Endothelial cell of umbilical vein (primary cell): Measurements from ENCODE around the gene PRDM16. TPM values are rescaled to one million over a fixed set of nuclear protein-coding genes. Genes with fewer than 3 reads are reported as not detected.

Source experiments
- BruUV-seq: library from RNA; stranded (reverse); fragments of 400-500 nt; replicated peaks from 2 replicates; lab custom pipeline; 2021; lab: Mats Ljungman, UMichigan
- CTCF ChIA-PET: fragments of 300-600, 350-600 bp; sonication (Branson Sonifier 250); formaldehyde crosslinking; loops from one replicate; lab custom pipeline; 2021; ENCODE audit warnings: antibody characterized with exemption, inconsistent platforms; lab: Charles Lee
- POLR2A ChIA-PET: fragments of 300-600, 350-600 bp; sonication (Branson Sonifier 250); formaldehyde crosslinking; loops from one replicate; lab custom pipeline; 2021; ENCODE audit warnings: antibody characterized with exemption, inconsistent platforms; lab: Charles Lee
- DNase-seq: peaks from one replicate; pipeline ENCODE4 v3.0.0-alpha.2; 2011; ENCODE audit warnings: low read depth, low spot score
- FAIRE-seq: peaks from 2 replicates; lab custom pipeline; 2011; peaks lifted over from hg19 to GRCh38; lab: Jason Lieb, UNC
- H2AFZ ChIP-seq: 2 replicates; pipeline ENCODE4 v1.6.0; 2012; ENCODE audit warnings: low read depth, low read length, control low read depth, inconsistent platforms
- H3K27ac ChIP-seq: 2 replicates; pipeline ENCODE4 v1.5.1; 2011; ENCODE audit warnings: low read depth, mild to moderate bottlenecking, control low read depth, low read length, moderate library complexity; ENCODE audit not compliant: insufficient read depth
- H3K27me3 ChIP-seq, 2 experiments: 2 replicates each; pipeline versions ENCODE4 v1.6.0 to v1.6.1; 2011; ENCODE audit warnings: low read length in 2 of 2, mixed read lengths in 1 of 2; ENCODE audit not compliant: control insufficient read depth in 2 of 2, insufficient read depth in 2 of 2
- H3K36me3 ChIP-seq, 2 experiments: 2 replicates in 1 of 2; 3 replicates in 1 of 2; pipeline ENCODE4 v1.5.1; 2011; ENCODE audit warnings: low read length in 2 of 2, mild to moderate bottlenecking in 1 of 2, moderate library complexity in 1 of 2; ENCODE audit not compliant: control insufficient read depth in 2 of 2, insufficient read depth in 2 of 2; ENCODE audit errors: extremely low read depth in 1 of 2
- H3K4me1 ChIP-seq: 3 replicates; pipeline ENCODE4 v1.5.1; 2011; ENCODE audit warnings: mild to moderate bottlenecking, low read length; ENCODE audit not compliant: control insufficient read depth, insufficient read depth; ENCODE audit errors: extremely low read depth
- H3K4me2 ChIP-seq: 2 replicates; pipeline ENCODE4 v1.6.1; 2011; ENCODE audit warnings: low read length, control low read depth, mixed read lengths; ENCODE audit not compliant: insufficient read depth
- H3K4me3 ChIP-seq, 3 experiments: fragments of 200-600 bp in 1 of 3; sonication (generic), shearing (Covaris generic) in 1 of 3; replicated peaks in 1 of 3; 2 replicates each; pipeline ENCODE4 v1.5.1; 2011 to 2016; ENCODE audit warnings: control low read depth in 3 of 3, low read length in 3 of 3, mild to moderate bottlenecking in 2 of 3, inconsistent platforms in 1 of 3, low read depth in 1 of 3, moderate library complexity in 1 of 3; ENCODE audit not compliant: insufficient read depth in 1 of 3
- H3K79me2 ChIP-seq: 2 replicates; pipeline ENCODE4 v1.6.0; 2012; ENCODE audit warnings: low read length, inconsistent platforms; ENCODE audit not compliant: control insufficient read depth, insufficient read depth
- H3K9ac ChIP-seq: replicated peaks from 2 replicates; pipeline ENCODE3; 2011; ENCODE audit warnings: low read length, control low read depth; ENCODE audit not compliant: insufficient read depth; ENCODE audit errors: extremely low read depth
- H3K9me1 ChIP-seq: replicated peaks from 3 replicates; pipeline ENCODE4 v1.6.0; 2011; ENCODE audit warnings: mild to moderate bottlenecking, low read length; ENCODE audit not compliant: control insufficient read depth, insufficient read depth; ENCODE audit errors: extremely low read depth
- H3K9me3 ChIP-seq: replicated peaks from 2 replicates; pipeline ENCODE4 v1.5.1; 2012; ENCODE audit warnings: low read length, inconsistent platforms; ENCODE audit not compliant: control insufficient read depth, insufficient read depth
- H4K20me1 ChIP-seq: replicated peaks from 2 replicates; pipeline ENCODE3; 2011; ENCODE audit warnings: mild to moderate bottlenecking, low read length; ENCODE audit not compliant: control insufficient read depth, insufficient read depth; ENCODE audit errors: extremely low read depth
- CTCF ChIP-seq, 2 donors: IDR thresholded peaks; 1 replicate in 1 of 2; 2 replicates in 1 of 2; pipeline ENCODE4 v1.5.1; 2011; ENCODE audit warnings: low read length in 2 of 2, mild to moderate bottlenecking in 2 of 2, moderate library complexity in 2 of 2, control low read depth in 1 of 2, inconsistent platforms in 1 of 2, low read depth in 1 of 2; ENCODE audit not compliant: insufficient read depth in 1 of 2; ENCODE audit errors: extremely low read depth in 1 of 2
- EZH2 ChIP-seq: IDR thresholded peaks from 2 replicates; pipeline ENCODE4 v1.6.1; 2012; ENCODE audit warnings: borderline replicate concordance, low read depth, mild to moderate bottlenecking, moderate library complexity, low read length, inconsistent platforms; ENCODE audit not compliant: severe bottlenecking
- FOS ChIP-seq: IDR thresholded peaks from 2 replicates; pipeline ENCODE4 v1.6.1; 2011; ENCODE audit warnings: mild to moderate bottlenecking, low read length, moderate library complexity, borderline replicate concordance; ENCODE audit not compliant: insufficient read depth
- GATA2 ChIP-seq: IDR thresholded peaks from 2 replicates; pipeline ENCODE4 v1.7.0; 2011; ENCODE audit warnings: low read depth, mild to moderate bottlenecking, moderate library complexity, mixed read lengths, low read length; ENCODE audit not compliant: insufficient read length, insufficient read depth
- JUN ChIP-seq: IDR thresholded peaks from 2 replicates; pipeline ENCODE4 v1.6.1; 2011; ENCODE audit warnings: borderline replicate concordance, low read depth; ENCODE audit not compliant: insufficient read length, insufficient read depth
- MAX ChIP-seq: IDR thresholded peaks from 2 replicates; pipeline ENCODE4 v1.6.1; 2011; ENCODE audit not compliant: insufficient read depth, insufficient read length
- MYC ChIP-seq: IDR thresholded peaks from one replicate; pipeline ENCODE4 v1.6.1; 2011; ENCODE audit warnings: mild to moderate bottlenecking, low read depth, low read length
- POLR2A ChIP-seq: IDR thresholded peaks from 2 replicates; pipeline ENCODE4 v1.6.1; 2012; ENCODE audit warnings: low read depth, mild to moderate bottlenecking, control low read depth, low read length
- POLR2AphosphoS5 ChIP-seq: IDR thresholded peaks from 2 replicates; pipeline ENCODE4 v1.6.1; 2012; ENCODE audit warnings: low read depth, mild to moderate bottlenecking, control low read depth, low read length, moderate library complexity; ENCODE audit not compliant: insufficient read depth
- dilution Hi-C: fragments of 300-500 bp; cut with MboI; formaldehyde crosslinking; loops from one replicate; pipeline ENCODE4 v1.15.0; 2019; ENCODE audit warnings: low sequenced_read_pairs; ENCODE audit not compliant: extremely low pct_ligation_motif_present
- intact Hi-C: fragments of 100-400 bp; cut with micrococcal nuclease; formaldehyde crosslinking; loops from one replicate; pipeline ENCODE4 v1.10.0; 2022
- polyA plus RNA-seq, 4 experiments: library from polyadenylated mRNA; depleted of rRNA in 3 of 4; stranded (reverse) in 3 of 4; unstranded in 1 of 4; fragments of >200 nt; gene quantifications; 2 replicates each; pipeline versions ENCODE4 v1.2.1 to v1.2.3, GENCODE V29; 2011 to 2012; ENCODE audit warnings: missing spikeins in 1 of 4
- total RNA-seq: library from RNA; stranded (reverse); gene quantifications from 2 replicates; pipeline ENCODE4 v1.2.3, GENCODE V29; 2021

The PRDM16 gene
- total and polyA plus RNA-seq, 2 donors (not counting 3 experiments of a cell fraction or from before 2014, with no cell fraction given): not detected

- H2AFZ ChIP-seq: no peak overlapping the region
- intact Hi-C loops: no loop called here
- H3K4me2 ChIP-seq: no peak overlapping the region
- no peaks in the 10 kb centered on the region for H3K9me1 ChIP-seq
- dilution Hi-C loops: no loop called here
- no TSS peak for BruUV-seq
- H3K79me2 ChIP-seq: no peaks in the 10 kb centered on the region
- H3K27me3 ChIP-seq: no peaks in the 10 kb centered on the region
- H3K4me3 ChIP-seq: no peak overlapping the region
- FAIRE-seq (no peak), DNase-seq (no peak)
- ChIA-PET CTCF (no interaction called here), POLR2A (no interaction called here)
- peaks cover 4% of the 10 kb centered on the region for H3K9me3 ChIP-seq
- no peak overlapping the region for H3K27ac ChIP-seq
- H4K20me1 ChIP-seq: no peaks in the 10 kb centered on the region
- no peaks in the 10 kb centered on the region for H3K36me3 ChIP-seq
- H3K4me1 ChIP-seq: no peaks in the 10 kb centered on the region
- TF ChIP-seq POLR2AphosphoS5 (no peak), POLR2A (no peak), EZH2 (no peak), FOS (no peak)
- no peak overlapping the region for H3K9ac ChIP-seq
Observed at GRCh38 chr1:3029991-3030662, 38.9 kb upstream of the PRDM16 start.

GRCh38 chr1:3030663-3031381 is 38.2 kb upstream of the PRDM16 start:
- intact Hi-C loops: no loop called here
- dilution Hi-C loops: no loop called here
- ChIA-PET CTCF (no interaction called here), POLR2A (no interaction called here)
- no peaks in the 10 kb centered on the region for H3K79me2 ChIP-seq
- TF ChIP-seq CTCF (IDR thresholded peaks at IDR 0.05; ENCODE audit: extremely low read depth in 1 of 2, insufficient read depth in 1 of 2, low read depth in 1 of 2, low read length in 2 of 2) (no peak), FOS (no peak), MAX (no peak), GATA2 (no peak), MYC (no peak), JUN (no peak)
- H3K4me3 ChIP-seq: no peak overlapping the region
- no peak overlapping the region for H2AFZ ChIP-seq
- no peaks in the 10 kb centered on the region for H3K9me1 ChIP-seq
- no peaks in the 10 kb centered on the region for H3K4me1 ChIP-seq
- H3K36me3 ChIP-seq: no peaks in the 10 kb centered on the region
- no TSS peak for BruUV-seq
- DNase-seq: no peak
- FAIRE-seq: no peak
- H4K20me1 ChIP-seq: no peaks in the 10 kb centered on the region
- H3K4me2 ChIP-seq: no peak overlapping the region
- H3K27ac ChIP-seq: no peak overlapping the region
- H3K9me3 ChIP-seq: peaks cover 4% of the 10 kb centered on the region
- H3K27me3 ChIP-seq: no peaks in the 10 kb centered on the region
- no peak overlapping the region for H3K9ac ChIP-seq
